ENCODE measurements around the gene NOL4L. TPM values are rescaled to one million over a fixed set of nuclear protein-coding genes. Genes with fewer than 3 reads are reported as not detected.

The NOL4L gene
- total RNA-seq, 1 experiment from 2014 or later: 1.4 TPM

GRCh38 chr20:32619586-32619985 lies 34.5 kb upstream of the NOL4L start:
- POLR2A ChIA-PET (ENCODE audit: low non-redundant PET): interaction anchor here (0.6 kb wide), 1 partner anchor 33 kb away, joined by 15 read pairs; no protein-coding TSS in a partner anchor
- H3K4me1 ChIP-seq (ENCODE audit: insufficient read depth, low read length, poor library complexity, severe bottlenecking): no peaks in the 10 kb centered on the region
- CTCF ChIA-PET: interaction anchor here (0.6 kb wide), 1 partner anchor 33 kb away, joined by 3 read pairs; no protein-coding TSS in a partner anchor
- no peaks in the 10 kb centered on the region for H3K36me3 ChIP-seq (ENCODE audit: insufficient read depth, low read length, poor library complexity, severe bottlenecking)
- peaks cover 6% of the 10 kb centered on the region for H3K27me3 ChIP-seq (replicated peaks; ENCODE audit: insufficient read depth, low read depth, low read length, poor library complexity)
- DNase-seq (ENCODE audit: low spot score): no peak
- TF ChIP-seq, protein P1, sequence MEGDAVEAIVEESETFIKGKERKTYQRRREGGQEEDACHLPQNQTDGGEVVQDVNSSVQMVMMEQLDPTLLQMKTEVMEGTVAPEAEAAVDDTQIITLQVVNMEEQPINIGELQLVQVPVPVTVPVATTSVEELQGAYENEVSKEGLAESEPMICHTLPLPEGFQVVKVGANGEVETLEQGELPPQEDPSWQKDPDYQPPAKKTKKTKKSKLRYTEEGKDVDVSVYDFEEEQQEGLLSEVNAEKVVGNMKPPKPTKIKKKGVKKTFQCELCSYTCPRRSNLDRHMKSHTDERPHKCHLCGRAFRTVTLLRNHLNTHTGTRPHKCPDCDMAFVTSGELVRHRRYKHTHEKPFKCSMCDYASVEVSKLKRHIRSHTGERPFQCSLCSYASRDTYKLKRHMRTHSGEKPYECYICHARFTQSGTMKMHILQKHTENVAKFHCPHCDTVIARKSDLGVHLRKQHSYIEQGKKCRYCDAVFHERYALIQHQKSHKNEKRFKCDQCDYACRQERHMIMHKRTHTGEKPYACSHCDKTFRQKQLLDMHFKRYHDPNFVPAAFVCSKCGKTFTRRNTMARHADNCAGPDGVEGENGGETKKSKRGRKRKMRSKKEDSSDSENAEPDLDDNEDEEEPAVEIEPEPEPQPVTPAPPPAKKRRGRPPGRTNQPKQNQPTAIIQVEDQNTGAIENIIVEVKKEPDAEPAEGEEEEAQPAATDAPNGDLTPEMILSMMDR (conservative IDR thresholded peaks at IDR 0.05; ENCODE audit: low read depth, low read length): no peak
- no peak for TF ChIP-seq EZH2 (IDR thresholded peaks at IDR 0.05; ENCODE audit: borderline replicate concordance, low read depth, low read length, poor library complexity, severe bottlenecking)
- no TSS peak for BruUV-seq (replicated peaks)
- no peaks in the 10 kb centered on the region for H3K9me3 ChIP-seq (ENCODE audit: low read depth, low read length, poor library complexity, severe bottlenecking)
- H3K27ac ChIP-seq (ENCODE audit: low read depth, low read length, poor library complexity, severe bottlenecking): no peak overlapping the region
- H3K4me3 ChIP-seq (ENCODE audit: low read depth, low read length, poor library complexity, severe bottlenecking): no peak overlapping the region
- intact Hi-C loops (cut with micrococcal nuclease; ENCODE audit: unreplicated experiment): no loop called here

DNA sequence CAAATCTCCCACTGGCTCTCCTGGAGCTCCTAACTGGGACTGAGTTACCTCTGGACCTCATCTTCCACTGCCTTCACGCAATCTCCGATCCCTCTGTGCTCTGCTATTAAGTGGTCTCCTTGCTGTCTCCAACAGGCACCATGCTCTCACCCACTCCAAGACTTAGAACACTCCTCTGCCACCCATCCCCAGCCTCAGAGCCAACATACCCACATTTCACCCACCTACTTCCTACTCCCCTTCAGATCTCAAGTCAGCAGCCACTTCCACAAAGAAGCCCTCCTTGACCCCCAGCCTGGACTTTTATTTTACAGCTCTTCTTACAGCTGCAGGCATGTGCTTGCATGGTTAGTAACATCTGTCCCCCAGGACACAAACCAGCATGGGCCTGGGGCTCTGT lies 29.6 kb upstream of the NOL4L start:
- Histone ChIP-seq H3K27me3 (replicated peaks; ENCODE audit: insufficient read depth, low read depth, low read length, poor library complexity) (peaks cover 5% of the 10 kb centered on the region), H3K4me3 (ENCODE audit: low read depth, low read length, poor library complexity, severe bottlenecking) (no peak overlapping the region), H3K27ac (ENCODE audit: low read depth, low read length, poor library complexity, severe bottlenecking) (no peak overlapping the region), H3K9me3 (ENCODE audit: low read depth, low read length, poor library complexity, severe bottlenecking) (no peaks in the 10 kb centered on the region), H3K36me3 (ENCODE audit: insufficient read depth, low read length, poor library complexity, severe bottlenecking) (no peaks in the 10 kb centered on the region), H3K4me1 (ENCODE audit: insufficient read depth, low read length, poor library complexity, severe bottlenecking) (no peaks in the 10 kb centered on the region)
- POLR2A ChIA-PET (ENCODE audit: low non-redundant PET): no interaction called here
- CTCF ChIA-PET: interaction anchor here (0.6 to 0.7 kb wide), 2 partner anchors 36 to 226 kb away, joined by 4 to 19 read pairs; no protein-coding TSS in a partner anchor
- TF ChIP-seq EZH2 (IDR thresholded peaks at IDR 0.05; ENCODE audit: borderline replicate concordance, low read depth, low read length, poor library complexity, severe bottlenecking): no peak
- TF ChIP-seq, protein P1 (conservative IDR thresholded peaks at IDR 0.05; ENCODE audit: low read depth, low read length): no peak
- intact Hi-C loops (cut with micrococcal nuclease; ENCODE audit: unreplicated experiment): no loop called here
- no peak for DNase-seq (ENCODE audit: low spot score)
- BruUV-seq (replicated peaks): no TSS peak

DNA sequence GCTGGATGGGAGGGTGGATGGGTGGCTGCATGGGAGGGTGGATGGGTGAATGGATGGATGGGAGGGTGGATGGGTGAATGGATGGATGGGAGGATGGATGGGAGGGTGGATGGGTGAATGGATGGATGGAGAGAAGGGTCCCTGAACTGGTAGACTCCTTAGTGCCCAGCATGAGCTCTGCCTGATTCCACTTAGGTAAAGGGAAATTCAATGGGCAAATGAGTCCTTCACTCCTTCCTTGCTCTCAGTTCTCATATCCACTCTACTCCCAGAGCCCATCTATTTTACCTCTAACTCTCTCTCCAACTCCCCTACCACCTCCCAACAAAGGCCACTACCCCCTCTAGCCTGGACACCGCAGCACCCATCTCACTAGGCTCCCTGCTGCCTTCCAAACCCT lies 29.2 kb upstream of the NOL4L start:
- H3K27me3 ChIP-seq (replicated peaks; ENCODE audit: insufficient read depth, low read depth, low read length, poor library complexity): no peaks in the 10 kb centered on the region
- no TSS peak for BruUV-seq (replicated peaks)
- H3K4me1 ChIP-seq (ENCODE audit: insufficient read depth, low read length, poor library complexity, severe bottlenecking): no peaks in the 10 kb centered on the region
- ChIA-PET CTCF (no interaction called here), POLR2A (ENCODE audit: low non-redundant PET) (no interaction called here)
- no peak for DNase-seq (ENCODE audit: low spot score)
- H3K36me3 ChIP-seq (ENCODE audit: insufficient read depth, low read length, poor library complexity, severe bottlenecking): no peaks in the 10 kb centered on the region
- H3K27ac ChIP-seq (ENCODE audit: low read depth, low read length, poor library complexity, severe bottlenecking): no peak overlapping the region
- TF ChIP-seq, protein P1 (conservative IDR thresholded peaks at IDR 0.05; ENCODE audit: low read depth, low read length): no peak
- no peak for TF ChIP-seq EZH2 (IDR thresholded peaks at IDR 0.05; ENCODE audit: borderline replicate concordance, low read depth, low read length, poor library complexity, severe bottlenecking)
- no peaks in the 10 kb centered on the region for H3K9me3 ChIP-seq (ENCODE audit: low read depth, low read length, poor library complexity, severe bottlenecking)
- intact Hi-C loops (cut with micrococcal nuclease; ENCODE audit: unreplicated experiment): no loop called here
- H3K4me3 ChIP-seq (ENCODE audit: low read depth, low read length, poor library complexity, severe bottlenecking): no peak overlapping the region

Data from A673 (cell line).